HCT116 (cell line): ENCODE data around the gene SHROOM1. TPM values are rescaled to one million over a fixed set of nuclear protein-coding genes. Genes with fewer than 3 reads are reported as not detected.

Source experiments
- ATAC-seq: fragments of 200-7000 bp; cut with Tn5 transposase; 2 replicates; pipeline ENCODE4 v1.9.1; 2020; ENCODE audit warnings: mild to moderate bottlenecking, moderate library complexity
- BruUV-seq: library from RNA; stranded (reverse); fragments of 400-500 nt; replicated peaks from 2 replicates; lab custom pipeline; 2021; lab: Mats Ljungman, UMichigan
- CTCF ChIA-PET: fragments of 300-600 bp; sonication (Branson Sonifier 250); formaldehyde crosslinking; loops from one replicate; lab custom pipeline; 2021; ENCODE audit warnings: antibody characterized with exemption; lab: Charles Lee
- POLR2A ChIA-PET: fragments of 300-600, 350-600 bp; sonication (Branson Sonifier 250); formaldehyde crosslinking; loops from one replicate; lab custom pipeline; 2021; ENCODE audit warnings: antibody characterized with exemption; lab: Charles Lee
- RAD21 ChIA-PET, 2 experiments: fragments of 300-600 bp; sonication (Branson Sonifier 250); formaldehyde crosslinking; loops; one replicate each; lab custom pipeline; 2023; ENCODE audit warnings: low total read pairs in 2 of 2; ENCODE audit not compliant: uncharacterized antibody in 2 of 2, unreplicated experiment in 2 of 2, low non-redundant PET in 1 of 2; lab: Charles Lee
- DNase-seq: peaks from one replicate; pipeline ENCODE4 v3.0.0-alpha.2; 2010; ENCODE audit warnings: low read depth, low spot score
- H2AFZ ChIP-seq: fragments of 200-600 bp; shearing (Covaris generic), sonication (generic); 2 replicates; pipeline ENCODE4 v1.6.1; 2017; ENCODE audit warnings: low read depth, mixed run types, mixed read lengths, antibody characterized with exemption, low read length; ENCODE audit not compliant: poor library complexity, severe bottlenecking
- H3K27ac ChIP-seq: 2 replicates; pipeline ENCODE4 v1.5.1; 2012; ENCODE audit warnings: low read depth, low read length
- H3K27me3 ChIP-seq: fragments of 200-600 bp; sonication (generic); 2 replicates; pipeline ENCODE4 v1.6.1; 2016; ENCODE audit warnings: mixed run types, low read length, mixed read lengths; ENCODE audit not compliant: insufficient read depth
- H3K36me3 ChIP-seq, 2 experiments: fragments of 200-500 bp in 1 of 2; fragments of 200-600 bp in 1 of 2; sonication (Bioruptor generic) in 1 of 2; sonication (generic) in 1 of 2; 2 replicates each; pipeline versions ENCODE4 v1.5.1 to v1.6.1; 2014 to 2016; ENCODE audit warnings: low read length in 2 of 2, inconsistent platforms in 1 of 2, mixed read lengths in 1 of 2, mixed run types in 1 of 2; ENCODE audit not compliant: insufficient read depth in 2 of 2, control insufficient read depth in 1 of 2
- H3K4me1 ChIP-seq, 2 experiments: fragments of 200-600 bp in 1 of 2; sonication (generic) in 1 of 2; 2 replicates each; pipeline versions ENCODE4 v1.5.1 to v1.6.1; 2012 to 2017; ENCODE audit warnings: low read length in 2 of 2, inconsistent platforms in 1 of 2, mild to moderate bottlenecking in 1 of 2, mixed read lengths in 1 of 2, mixed run types in 1 of 2, moderate library complexity in 1 of 2; ENCODE audit not compliant: insufficient read depth in 2 of 2, control insufficient read depth in 1 of 2
- H3K4me2 ChIP-seq: fragments of 200-600 bp; sonication (generic); 2 replicates; pipeline ENCODE4 v1.6.1; 2017; ENCODE audit warnings: mixed run types, low read length, mixed read lengths
- H3K4me3 ChIP-seq, 2 experiments: fragments of 200-600 bp in 1 of 2; sonication (generic) in 1 of 2; replicated peaks in 1 of 2; 2 replicates each; pipeline ENCODE4 v1.5.1; 2011 to 2016; ENCODE audit warnings: low read length in 2 of 2, control low read depth in 1 of 2, low read depth in 1 of 2, mild to moderate bottlenecking in 1 of 2, mixed read lengths in 1 of 2, mixed run types in 1 of 2
- H3K79me2 ChIP-seq: fragments of 200-600 bp; sonication (generic); 2 replicates; pipeline ENCODE4 v1.6.1; 2017; ENCODE audit warnings: mild to moderate bottlenecking, mixed run types, low read length, moderate library complexity, mixed read lengths; ENCODE audit not compliant: insufficient read depth
- H3K9ac ChIP-seq: fragments of 200-600 bp; sonication (generic); 2 replicates; pipeline ENCODE4 v1.6.1; 2016; ENCODE audit warnings: low read length, mixed read lengths
- H3K9me2 ChIP-seq: fragments of 200-600 bp; sonication (generic), shearing (Covaris generic); 2 replicates; pipeline ENCODE4 v1.6.1; 2017; ENCODE audit warnings: mixed run types, mild to moderate bottlenecking, moderate library complexity; ENCODE audit not compliant: insufficient read depth
- H3K9me3 ChIP-seq, 2 experiments: fragments of 200-500 bp in 1 of 2; fragments of 200-600 bp in 1 of 2; sonication (Bioruptor generic) in 1 of 2; sonication (generic) in 1 of 2; 2 replicates each; pipeline ENCODE4 v1.6.1; 2014 to 2017; ENCODE audit warnings: low read length in 2 of 2, mixed read lengths in 2 of 2, inconsistent platforms in 1 of 2, low read depth in 1 of 2, mild to moderate bottlenecking in 1 of 2, mixed run types in 1 of 2, moderate library complexity in 1 of 2; ENCODE audit not compliant: control insufficient read depth in 1 of 2, insufficient read depth in 1 of 2
- H4K20me1 ChIP-seq: fragments of 200-600 bp; sonication (generic), shearing (Covaris generic); 2 replicates; pipeline ENCODE4 v1.6.1; 2017; ENCODE audit warnings: mixed run types, mild to moderate bottlenecking, moderate library complexity; ENCODE audit not compliant: insufficient read depth
- ATF3 ChIP-seq: IDR thresholded peaks from 2 replicates; pipeline ENCODE4 v1.6.1; 2012
- CTCF ChIP-seq, 3 experiments: fragments of 200-600 bp in 1 of 3; sonication (generic) in 1 of 3; IDR thresholded peaks in 2 of 3; conservative IDR thresholded peaks in 1 of 3; 2 replicates each; pipeline ENCODE4 v1.5.1; 2012 to 2017; ENCODE audit warnings: low read depth in 2 of 3, low read length in 2 of 3, antibody characterized with exemption in 1 of 3, borderline replicate concordance in 1 of 3, control low read depth in 1 of 3, mild to moderate bottlenecking in 1 of 3, mixed read lengths in 1 of 3, mixed run types in 1 of 3, moderate library complexity in 1 of 3; ENCODE audit not compliant: insufficient read depth in 1 of 3
- POLR2AphosphoS5 ChIP-seq: IDR thresholded peaks from 2 replicates; pipeline ENCODE4 v1.6.1; 2011; ENCODE audit warnings: mild to moderate bottlenecking, low read depth, low read length, moderate library complexity
- SIN3A ChIP-seq: IDR thresholded peaks from 2 replicates; pipeline ENCODE4 v1.6.1; 2012; ENCODE audit warnings: low read depth
- SRF ChIP-seq: IDR thresholded peaks from 2 replicates; pipeline ENCODE4 v1.6.1; 2012; ENCODE audit warnings: low read depth
- YY1 ChIP-seq: IDR thresholded peaks from 2 replicates; pipeline ENCODE4 v1.6.1; 2011; ENCODE audit warnings: low read length, low read depth, moderate library complexity, mild to moderate bottlenecking; ENCODE audit not compliant: insufficient replicate concordance; ENCODE audit errors: extremely low read depth
- ZBTB33 ChIP-seq: IDR thresholded peaks from 2 replicates; pipeline ENCODE4 v1.6.1; 2011; ENCODE audit warnings: mild to moderate bottlenecking, low read length, moderate library complexity; ENCODE audit not compliant: insufficient replicate concordance; ENCODE audit errors: extremely low read depth
- ZNF274 ChIP-seq: fragments of 200-500 bp; sonication (Bioruptor generic); IDR thresholded peaks from 2 replicates; pipeline ENCODE4 v1.6.1; 2014; ENCODE audit warnings: mild to moderate bottlenecking, low read depth, low read length, inconsistent platforms
- intact Hi-C: fragments of 100-400 bp; cut with micrococcal nuclease; formaldehyde crosslinking; loops from 2 replicates; pipeline ENCODE4 v1.10.0; 2022
- total RNA-seq: library from RNA; stranded (reverse); gene quantifications from one replicate; pipeline ENCODE4 v1.2.1, GENCODE V29; 2021; ENCODE audit not compliant: unreplicated experiment

Gene SHROOM1
- total RNA-seq, 1 experiment from 2014 or later, result 9.5 TPM

DNA sequence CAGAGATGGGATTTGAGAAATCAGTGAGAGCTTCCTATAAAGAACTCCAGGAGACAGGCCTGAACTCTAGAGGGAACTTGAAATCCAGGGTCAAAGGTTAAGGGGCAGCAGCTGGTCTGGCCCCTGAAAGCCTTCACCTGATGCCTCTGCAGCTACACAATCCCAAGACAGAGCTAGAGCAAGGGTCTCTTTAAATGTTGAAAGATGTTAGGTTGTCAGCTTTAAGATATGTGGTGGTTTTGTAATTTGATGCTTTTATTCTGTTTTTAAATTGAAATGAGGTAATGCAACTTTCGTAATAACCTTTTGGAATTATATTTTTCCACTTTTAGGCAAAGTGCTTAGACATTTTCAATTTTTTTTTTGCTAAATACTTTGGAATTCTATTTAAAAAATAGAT is 15.0 kb downstream of the SHROOM1 start:
- H3K9ac ChIP-seq, result no peak overlapping the region
- no peak overlapping the region for H3K4me3 ChIP-seq
- DNase-seq (no peak), ATAC-seq (no peak)
- H3K9me3 ChIP-seq, result no peaks in the 10 kb centered on the region
- H3K9me2 ChIP-seq, result no peaks in the 10 kb centered on the region
- no peaks in the 10 kb centered on the region for H4K20me1 ChIP-seq
- H3K36me3 ChIP-seq, result no peaks in the 10 kb centered on the region
- ChIA-PET RAD21 (no interaction called here), POLR2A (interaction anchor here (0.6 kb wide), 1 partner anchor 17 kb away, joined by 3 read pairs; no protein-coding TSS in a partner anchor), CTCF (interaction anchor here (1.0 to 1.5 kb wide), 3 partner anchors 8 to 289 kb away, joined by 3 to 6 read pairs (median 4); no protein-coding TSS in a partner anchor)
- no peak overlapping the region for H3K27ac ChIP-seq
- no peaks in the 10 kb centered on the region for H3K79me2 ChIP-seq
- BruUV-seq, result no TSS peak
- TF ChIP-seq ZBTB33 (no peak), SRF (no peak), POLR2AphosphoS5 (no peak), CTCF (IDR thresholded peaks at IDR 0.05 in 2 of 3, conservative IDR thresholded peaks at IDR 0.05 in 1 of 3; ENCODE audit: borderline replicate concordance in 1 of 3, insufficient read depth in 1 of 3, low read depth in 2 of 3, low read length in 2 of 3) (no peak), SIN3A (no peak), ZNF274 (no peak), ATF3 (no peak), YY1 (no peak)
- H3K27me3 ChIP-seq, result no peaks in the 10 kb centered on the region
- H3K4me1 ChIP-seq, result peaks cover 0 to 14% of the 10 kb centered on the region in 2 experiments; a peak in 3 of 4 replicates
- H2AFZ ChIP-seq, result no peak overlapping the region
- intact Hi-C loops, result no loop called here
- H3K4me2 ChIP-seq, result no peak overlapping the region
